Measurements from ENCODE around the gene VPS16.

DNA sequence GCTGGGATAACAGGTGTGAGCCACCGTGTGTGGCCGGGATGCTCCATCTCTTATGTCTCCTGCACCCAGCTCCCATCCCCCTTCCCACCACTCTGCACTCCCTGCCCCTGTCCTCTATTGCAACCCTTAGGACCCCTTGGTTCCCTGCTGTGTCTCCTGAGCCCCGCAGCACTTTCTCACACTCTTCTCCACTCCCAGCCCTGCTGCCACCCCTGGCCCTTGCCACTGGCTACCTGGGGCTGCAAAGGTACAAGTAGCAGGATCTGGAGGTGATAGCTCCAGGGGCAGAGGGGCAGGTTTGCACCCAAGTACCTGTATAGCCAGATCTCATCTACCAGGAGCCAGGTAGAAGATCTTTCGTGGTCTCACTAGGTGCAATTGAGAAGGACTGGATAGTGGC is 33.5 kb upstream of the VPS16 start:
- TF ChIP-seq, protein P1, sequence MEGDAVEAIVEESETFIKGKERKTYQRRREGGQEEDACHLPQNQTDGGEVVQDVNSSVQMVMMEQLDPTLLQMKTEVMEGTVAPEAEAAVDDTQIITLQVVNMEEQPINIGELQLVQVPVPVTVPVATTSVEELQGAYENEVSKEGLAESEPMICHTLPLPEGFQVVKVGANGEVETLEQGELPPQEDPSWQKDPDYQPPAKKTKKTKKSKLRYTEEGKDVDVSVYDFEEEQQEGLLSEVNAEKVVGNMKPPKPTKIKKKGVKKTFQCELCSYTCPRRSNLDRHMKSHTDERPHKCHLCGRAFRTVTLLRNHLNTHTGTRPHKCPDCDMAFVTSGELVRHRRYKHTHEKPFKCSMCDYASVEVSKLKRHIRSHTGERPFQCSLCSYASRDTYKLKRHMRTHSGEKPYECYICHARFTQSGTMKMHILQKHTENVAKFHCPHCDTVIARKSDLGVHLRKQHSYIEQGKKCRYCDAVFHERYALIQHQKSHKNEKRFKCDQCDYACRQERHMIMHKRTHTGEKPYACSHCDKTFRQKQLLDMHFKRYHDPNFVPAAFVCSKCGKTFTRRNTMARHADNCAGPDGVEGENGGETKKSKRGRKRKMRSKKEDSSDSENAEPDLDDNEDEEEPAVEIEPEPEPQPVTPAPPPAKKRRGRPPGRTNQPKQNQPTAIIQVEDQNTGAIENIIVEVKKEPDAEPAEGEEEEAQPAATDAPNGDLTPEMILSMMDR (IDR thresholded peaks at IDR 0.05; ENCODE audit: low read depth, low read length, poor library complexity, severe bottlenecking), result no peak
- TF ChIP-seq EZH2phosphoT487 (IDR thresholded peaks at IDR 0.05; ENCODE audit: borderline replicate concordance, low read length), result no peak
